Thoracic aorta (tissue), 2 donors: Measurements from ENCODE around the gene ATP2B2. TPM values are rescaled to one million over a fixed set of nuclear protein-coding genes. Genes with fewer than 3 reads are reported as not detected.

Experiments used
- ATAC-seq: fragments of 150-250 bp; one replicate; pipeline ENCODE4 v1.8.0; 2017; ENCODE audit warnings: low read depth; ENCODE audit not compliant: insufficient number of reproducible peaks, low FRiP score
- DNase-seq: peaks from one replicate; pipeline ENCODE4 v3.0.0-alpha.2; 2020; ENCODE audit warnings: low spot score
- H3K27ac ChIP-seq, 2 donors: fragments of 200-600 bp; sonication (generic); 1 replicate in 1 of 2; 2 replicates in 1 of 2; pipeline ENCODE4 v1.5.1; 2016; ENCODE audit warnings: mild to moderate bottlenecking in 2 of 2, moderate library complexity in 2 of 2
- H3K27me3 ChIP-seq: fragments of 200-600 bp; sonication (generic); replicated peaks from 2 replicates; pipeline ENCODE4 v1.6.0; 2016; ENCODE audit warnings: mild to moderate bottlenecking; ENCODE audit not compliant: insufficient read depth
- H3K36me3 ChIP-seq: fragments of 200-600 bp; sonication (generic); one replicate; pipeline ENCODE4 v1.5.1; 2016
- H3K4me1 ChIP-seq, 2 donors: fragments of 200-600 bp; sonication (generic); 1 replicate in 1 of 2; 2 replicates in 1 of 2; pipeline versions ENCODE4 v1.5.1 to v1.6.0; 2016; ENCODE audit warnings: low read depth in 2 of 2, mild to moderate bottlenecking in 1 of 2; ENCODE audit not compliant: control insufficient read depth in 1 of 2
- H3K4me3 ChIP-seq: fragments of 200-600 bp; sonication (generic); 2 replicates; pipeline ENCODE4 v1.5.1; 2016; ENCODE audit warnings: mild to moderate bottlenecking
- H3K9me3 ChIP-seq: fragments of 200-600 bp; sonication (generic); 2 replicates; pipeline ENCODE4 v1.5.1; 2016
- CTCF ChIP-seq: fragments of 200-600 bp; sonication (generic); IDR thresholded peaks from one replicate; pipeline ENCODE4 v1.5.1; 2019; ENCODE audit warnings: antibody characterized with exemption
- total RNA-seq, 2 donors: library from RNA; depleted of rRNA; stranded (reverse); fragments of >200 nt; gene quantifications; one replicate each; pipeline versions ENCODE4 v1.1.0 to v1.2.3, GENCODE V29; 2016

Gene ATP2B2
- total RNA-seq, 2 donors from 2014 or later = not detected

- H3K4me1 ChIP-seq = no peaks in the 10 kb centered on the region
- no peaks in the 10 kb centered on the region for H3K36me3 ChIP-seq
- no peak for TF ChIP-seq CTCF
Measured at GRCh38 chr3:10375296-10376053, 129.9 kb downstream of the ATP2B2 start.

DNA sequence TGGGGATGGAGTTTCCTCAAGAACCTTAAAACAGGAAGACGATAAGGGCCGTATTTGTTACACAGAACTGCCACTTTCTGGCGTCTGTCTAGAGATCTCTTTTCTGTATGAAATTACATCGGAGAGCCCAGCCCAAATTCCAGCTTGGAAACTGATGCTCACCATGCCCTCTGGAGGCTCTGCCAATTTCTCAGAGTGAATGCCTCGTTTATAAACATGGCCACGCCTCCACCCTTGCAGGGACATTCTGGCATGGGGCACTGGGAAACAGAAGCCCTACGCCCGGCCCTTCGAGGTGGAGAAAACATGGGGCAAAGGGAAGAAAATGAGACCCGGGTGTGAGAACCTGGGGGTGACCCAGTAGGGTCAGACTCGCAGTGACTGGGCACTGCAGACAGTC lies 131.1 kb downstream of the ATP2B2 start:
- Histone ChIP-seq H3K27me3 (no peaks in the 10 kb centered on the region), H3K27ac (no peak overlapping the region), H3K4me3 (no peak overlapping the region), H3K36me3 (no peaks in the 10 kb centered on the region), H3K9me3 (no peaks in the 10 kb centered on the region), H3K4me1 (no peaks in the 10 kb centered on the region)
- no peak for TF ChIP-seq CTCF
- no peak for DNase-seq
- no peak for ATAC-seq

More at GRCh38 chr3:10375296-10376053, 129.9 kb downstream of the ATP2B2 start:
- Histone ChIP-seq H3K4me3 (no peak overlapping the region), H3K27ac (no peak overlapping the region), H3K27me3 (no peaks in the 10 kb centered on the region), H3K9me3 (no peaks in the 10 kb centered on the region)
- ATAC-seq (no peak), DNase-seq (no peak)

DNA sequence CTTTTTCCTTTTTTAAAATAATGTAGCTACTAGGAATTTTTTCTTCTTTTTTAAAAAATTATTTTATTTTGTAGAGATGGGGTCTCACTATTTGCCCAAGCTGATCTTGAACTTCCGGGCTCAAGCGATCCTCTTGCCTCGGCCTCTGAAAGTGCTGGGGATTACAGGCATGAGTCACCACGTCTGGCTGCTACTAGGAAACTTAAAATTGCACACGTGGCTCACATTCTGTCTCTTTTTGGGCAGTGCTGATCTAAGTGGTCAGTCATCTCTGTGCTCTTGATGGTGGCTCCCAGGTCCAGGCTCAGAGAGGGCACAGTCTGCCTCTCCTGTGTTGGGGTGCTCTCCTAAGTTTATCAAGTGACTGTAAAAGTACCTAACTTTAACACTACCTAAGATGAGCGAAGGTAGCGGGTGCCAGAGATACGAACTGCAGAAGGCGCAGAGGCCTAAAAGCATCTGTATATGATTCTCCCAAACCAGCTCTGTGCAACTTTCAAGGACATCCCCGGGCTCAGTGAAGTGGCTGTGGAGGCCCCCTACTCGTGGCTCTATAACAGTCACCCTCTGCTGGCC lies 131.6 kb downstream of the ATP2B2 start:
- Histone ChIP-seq H3K4me1 (no peaks in the 10 kb centered on the region), H3K27me3 (no peaks in the 10 kb centered on the region), H3K36me3 (no peaks in the 10 kb centered on the region), H3K27ac (no peak overlapping the region), H3K9me3 (no peaks in the 10 kb centered on the region), H3K4me3 (no peak overlapping the region)
- ATAC-seq (no peak), DNase-seq (no peak)
- no peak for TF ChIP-seq CTCF

DNA sequence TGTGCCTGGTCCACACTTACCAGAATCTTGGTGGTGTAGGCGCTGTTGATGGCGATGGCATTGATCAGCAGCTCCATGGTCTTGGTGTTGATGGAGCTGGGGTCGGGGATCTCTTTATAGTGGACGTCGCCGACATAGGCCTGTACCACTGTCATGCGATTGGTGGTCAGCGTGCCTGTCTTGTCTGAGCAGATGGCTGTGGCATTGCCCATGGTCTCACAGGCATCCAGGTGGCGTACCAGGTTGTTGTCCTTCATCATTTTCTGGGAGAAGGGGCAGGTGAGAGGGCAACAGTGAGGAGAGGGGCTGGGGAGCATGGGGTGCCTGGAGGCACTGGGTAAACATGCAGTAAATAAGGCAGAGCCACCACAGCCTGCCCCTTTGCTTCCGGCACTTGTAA lies 133.6 kb downstream of the ATP2B2 start:
- Histone ChIP-seq H3K4me1 (no peaks in the 10 kb centered on the region), H3K9me3 (no peaks in the 10 kb centered on the region), H3K27me3 (no peaks in the 10 kb centered on the region), H3K27ac (no peak overlapping the region), H3K4me3 (no peak overlapping the region), H3K36me3 (no peaks in the 10 kb centered on the region)
- DNase-seq (no peak), ATAC-seq (no peak)
- no peak for TF ChIP-seq CTCF

DNA sequence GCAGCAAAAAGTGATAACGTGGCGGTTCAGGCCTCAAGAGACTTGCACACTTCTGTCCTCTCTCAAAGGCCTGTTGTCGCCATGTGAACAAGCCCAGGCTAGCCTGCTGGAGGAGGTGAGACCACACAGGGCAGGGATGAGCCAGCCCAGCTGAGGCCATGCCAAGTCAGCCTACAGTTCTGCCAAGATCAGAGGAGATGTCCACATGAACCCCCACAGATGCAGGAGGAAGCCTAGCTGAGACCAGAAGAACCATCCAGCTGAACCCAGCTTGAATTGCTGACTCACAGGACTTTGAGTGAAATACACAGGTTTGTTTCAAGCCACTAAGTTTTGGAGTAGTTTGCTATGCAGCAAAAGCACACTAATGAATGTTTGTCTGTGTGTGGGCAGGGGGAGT lies 134.2 kb downstream of the ATP2B2 start:
- Histone ChIP-seq H3K27ac (no peak overlapping the region), H3K4me3 (no peak overlapping the region), H3K36me3 (no peaks in the 10 kb centered on the region), H3K4me1 (no peaks in the 10 kb centered on the region), H3K27me3 (no peaks in the 10 kb centered on the region), H3K9me3 (no peaks in the 10 kb centered on the region)
- TF ChIP-seq CTCF = no peak
- ATAC-seq (no peak), DNase-seq (no peak)
